GM18907 (cell line): ENCODE results near the gene NPLOC4.
"Not testable (repeated sequence)": the region's sequence is repeated elsewhere in the genome, so short reads cannot be mapped to it uniquely, and the experiment has no call there.

Source experiments
- ATAC-seq: cut with Tn5 transposase; IDR thresholded peaks from one replicate; pipeline ENCODE4 v1.9.1; 2021; ENCODE audit warnings: mild to moderate bottlenecking, moderate library complexity; ENCODE audit not compliant: unreplicated experiment

Gene NPLOC4

DNA sequence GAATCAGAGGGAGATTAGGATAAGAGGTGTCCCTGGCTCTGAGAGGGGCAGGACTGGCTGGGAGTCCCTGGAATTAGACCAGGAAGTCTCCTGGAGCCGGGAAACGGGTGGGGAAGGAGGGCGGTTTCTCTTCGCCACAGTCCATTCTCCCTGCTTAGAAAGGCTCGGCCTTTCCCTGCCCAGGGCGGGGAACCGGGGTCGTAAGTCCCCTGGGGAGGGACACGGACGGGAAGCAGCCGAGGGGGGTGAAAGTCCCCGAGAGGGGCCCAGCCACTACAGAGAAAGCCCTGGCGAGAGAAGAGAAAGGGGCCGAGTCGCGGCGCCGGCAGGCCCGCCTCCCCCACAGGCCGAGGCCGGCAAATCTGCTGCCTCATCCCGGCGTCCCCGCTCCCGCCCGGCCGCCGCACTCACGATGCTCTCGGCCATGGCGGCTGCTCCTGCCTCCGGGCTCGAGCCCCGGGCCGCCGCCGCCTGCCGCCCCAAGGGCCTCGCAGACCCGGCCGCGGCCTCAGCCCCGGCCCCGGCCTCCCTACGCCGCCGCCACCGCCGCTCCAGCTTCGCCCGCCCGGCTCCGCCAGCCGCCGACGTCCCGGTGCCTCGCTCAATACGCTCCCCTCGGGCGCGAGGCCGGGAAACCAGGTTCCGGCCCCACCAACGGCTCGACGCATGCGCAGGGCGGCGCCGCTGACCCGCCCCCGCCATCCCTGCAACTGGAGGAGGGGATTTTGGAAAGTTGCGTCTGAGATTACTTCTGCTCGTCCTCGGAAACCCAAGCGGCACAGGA is at the start of gene NPLOC4, which contains the start of gene TSPAN10:
Gene NPLOC4, minus strand, starts transcription at position 608 of the 784 bp plus-strand sequence. Its CDS starts 182 bp downstream, at position 426.
Gene TSPAN10, plus strand, starts transcription at position 692 of the 784 bp plus-strand sequence. CDS start 5,217 bp downstream, outside the sequence.
- peak; percentile 83 for ATAC-seq

- no peak for ATAC-seq
These were observed 49.7 kb upstream of the NPLOC4 start for GRCh38 chr17:81686614-81687013.

DNA sequence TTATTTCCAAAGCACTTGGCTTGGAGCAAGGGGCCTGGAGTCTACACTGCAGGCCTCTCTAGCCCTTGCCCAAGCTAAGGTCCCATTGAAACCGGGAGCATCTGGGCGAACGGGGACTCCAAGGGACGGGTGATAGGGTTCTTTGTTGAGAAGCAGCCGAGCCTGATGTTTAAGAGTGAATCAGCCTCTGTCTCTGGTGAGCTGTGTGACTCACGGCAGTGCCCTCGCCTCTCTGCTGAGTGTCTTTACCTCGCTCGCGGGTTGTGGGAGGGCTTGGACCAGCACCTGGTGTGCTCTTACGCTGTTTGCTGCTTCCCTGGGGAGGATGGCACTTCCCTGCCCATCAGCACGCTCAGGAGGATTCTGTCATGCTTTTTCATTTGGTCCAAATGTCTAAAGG is 48.2 kb upstream of the NPLOC4 start:
- ATAC-seq: no peak

DNA sequence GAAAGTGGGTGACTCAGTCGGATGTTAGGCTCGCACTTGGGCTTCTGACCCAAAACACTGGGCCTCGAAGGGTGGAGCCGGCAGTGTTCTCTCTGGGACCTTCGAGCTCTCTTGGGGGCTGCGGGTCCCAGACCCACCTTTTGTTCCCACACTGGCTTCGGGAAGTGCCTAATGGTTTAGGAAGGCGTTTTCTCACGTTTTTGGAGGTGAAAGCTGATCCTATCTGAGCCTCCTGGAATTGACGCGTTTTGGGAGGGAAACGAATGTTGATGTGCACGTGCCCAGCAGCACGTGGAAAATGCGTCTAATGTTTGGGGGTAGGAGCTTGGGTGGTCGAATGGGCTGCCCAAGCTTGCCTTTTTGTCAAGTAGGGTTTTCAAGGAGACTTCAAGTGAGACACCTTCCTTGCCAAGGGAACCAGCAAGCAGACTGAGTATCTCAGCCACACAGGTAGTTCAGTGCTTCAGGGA is 47.6 kb upstream of the NPLOC4 start:
- ATAC-seq: no peak

GRCh38 chr17:81683584-81684441 is 46.9 kb upstream of the NPLOC4 start, which contains the start of the genes ARL16 and HGS:
ARL16 (minus strand) TSS chr17:81683797; CDS start chr17:81683753, 44 bp downstream.
HGS (plus strand) TSS chr17:81684011; CDS start chr17:81684067, 56 bp downstream.
- ATAC-seq: peak; percentile 85

DNA sequence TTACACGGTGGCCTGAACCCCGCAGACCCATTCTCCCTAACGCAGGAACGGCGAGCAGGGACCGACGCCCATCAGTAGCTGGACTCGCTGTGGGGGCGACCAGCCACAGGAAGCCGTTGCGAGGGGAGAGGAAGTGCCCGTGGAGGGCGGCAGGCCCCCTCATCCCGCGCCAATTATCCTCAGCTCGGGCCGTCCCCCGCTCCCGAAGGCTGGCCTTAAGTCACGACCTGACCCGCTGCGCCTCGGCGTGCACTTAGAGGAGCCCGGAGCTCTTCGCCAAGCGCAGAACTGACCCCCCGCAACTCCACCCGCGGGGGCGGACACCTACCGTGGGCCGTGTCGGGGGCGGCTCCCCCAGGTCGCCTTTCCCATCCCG is 46.3 kb upstream of the NPLOC4 start:
- no peak for ATAC-seq

DNA sequence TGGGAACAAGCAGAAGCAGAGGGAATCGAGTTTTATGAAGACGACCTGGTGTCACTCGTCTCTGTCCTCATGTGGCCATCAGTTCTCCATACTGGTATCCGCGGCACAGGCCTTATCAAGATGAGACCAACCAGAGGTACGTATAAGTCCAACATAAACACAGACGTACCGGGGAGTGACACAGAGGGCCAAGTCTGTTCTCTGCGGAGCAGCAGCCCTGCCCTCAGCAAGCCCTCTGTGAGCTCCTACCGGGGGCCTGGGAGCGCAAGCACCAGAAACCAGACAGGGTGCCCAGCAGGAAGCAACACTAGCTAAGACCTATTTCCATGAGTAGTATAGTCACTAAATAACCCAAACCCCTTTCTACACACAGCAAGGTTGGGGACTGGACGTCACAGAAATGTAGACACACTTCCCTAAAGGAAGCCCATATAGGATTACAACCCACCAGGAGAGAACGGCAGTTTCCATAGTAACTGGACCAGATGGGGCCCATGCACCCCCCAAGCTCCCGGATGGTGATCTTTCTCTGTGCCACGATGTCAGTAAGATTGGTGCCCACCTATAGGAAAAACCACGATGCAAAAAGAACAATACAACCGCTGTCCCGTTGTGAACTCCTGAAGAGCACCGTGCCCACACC is 45.8 kb upstream of the NPLOC4 start:
- no peak for ATAC-seq

DNA sequence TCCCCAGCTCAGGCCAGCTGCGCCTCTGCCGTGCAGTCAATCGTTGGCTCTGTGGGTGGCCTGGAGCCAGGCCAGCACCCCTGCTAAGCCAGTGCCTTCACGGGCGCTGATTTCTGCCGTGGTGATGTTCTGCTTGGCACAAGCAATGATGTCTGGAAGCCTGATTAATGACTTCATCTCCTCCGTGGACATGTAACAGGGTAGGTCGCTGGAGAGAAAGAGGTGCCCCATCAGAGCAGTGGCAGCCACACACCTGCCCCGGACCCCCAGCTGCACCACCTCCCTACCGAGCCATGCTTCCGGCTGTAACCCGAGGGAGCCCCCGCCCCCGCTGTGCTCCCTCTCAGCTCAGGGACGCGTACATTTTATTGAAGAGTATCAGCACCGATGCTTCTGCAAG is 44.8 kb upstream of the NPLOC4 start:
- ATAC-seq: no peak

DNA sequence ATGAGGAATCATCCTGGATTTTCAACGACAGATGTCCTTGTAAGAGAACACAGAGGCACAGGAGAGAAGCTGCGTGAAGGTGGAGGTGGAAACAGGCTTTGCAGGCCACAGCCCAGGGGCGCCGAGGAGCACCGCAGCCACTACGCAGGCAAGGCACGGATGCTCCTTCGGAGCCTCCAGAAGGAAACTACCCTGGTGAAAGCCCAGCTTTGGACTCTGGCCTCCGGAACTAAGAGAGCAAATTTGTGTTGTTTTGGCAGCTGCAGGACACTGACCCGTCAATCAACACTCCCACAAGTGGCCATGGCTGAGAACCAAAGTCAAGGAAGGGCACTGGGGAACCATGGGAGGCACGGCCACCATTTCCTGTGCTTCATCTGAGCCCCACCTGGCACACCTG is 43.2 kb upstream of the NPLOC4 start:
- ATAC-seq: no peak

GRCh38 chr17:81676906-81677305 is 40.0 kb upstream of the NPLOC4 start:
- no peak for ATAC-seq

DNA sequence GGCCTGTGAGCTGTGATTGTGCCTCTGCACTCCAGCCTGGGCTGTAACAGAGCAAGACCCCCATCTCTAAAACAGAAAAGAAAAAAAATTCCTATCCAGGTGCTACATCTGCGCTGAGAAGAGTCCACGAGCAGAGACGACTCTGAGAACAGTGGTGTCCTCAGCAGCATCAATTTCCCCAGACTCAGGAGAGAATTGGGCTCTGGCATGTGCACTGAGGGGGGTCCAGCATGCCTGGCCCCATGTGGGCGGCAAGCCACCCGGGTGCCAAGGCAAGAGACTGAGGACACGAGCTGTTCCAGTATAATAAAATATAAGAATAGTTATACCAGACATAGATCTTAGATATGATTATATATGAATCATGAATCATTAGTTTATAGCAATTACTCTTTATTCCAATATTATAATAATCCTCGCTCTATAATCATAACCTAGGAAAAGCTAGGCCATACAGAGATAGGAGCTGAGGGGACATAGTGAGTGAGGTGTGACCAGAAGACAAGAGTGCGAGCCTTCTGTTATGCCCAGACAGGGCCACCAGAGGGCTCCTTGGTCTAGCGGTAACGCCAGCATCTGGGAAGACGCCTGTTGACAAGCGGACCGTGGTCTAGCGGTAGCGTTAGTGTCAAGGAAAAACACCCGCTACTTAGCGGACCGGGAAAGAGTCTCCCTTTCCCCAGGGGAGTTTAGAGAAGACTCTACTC is 38.8 kb upstream of the NPLOC4 start:
- not testable (repeated sequence) for ATAC-seq

GRCh38 chr17:81673561-81674258 is 36.8 kb upstream of the NPLOC4 start:
- no peak for ATAC-seq

DNA sequence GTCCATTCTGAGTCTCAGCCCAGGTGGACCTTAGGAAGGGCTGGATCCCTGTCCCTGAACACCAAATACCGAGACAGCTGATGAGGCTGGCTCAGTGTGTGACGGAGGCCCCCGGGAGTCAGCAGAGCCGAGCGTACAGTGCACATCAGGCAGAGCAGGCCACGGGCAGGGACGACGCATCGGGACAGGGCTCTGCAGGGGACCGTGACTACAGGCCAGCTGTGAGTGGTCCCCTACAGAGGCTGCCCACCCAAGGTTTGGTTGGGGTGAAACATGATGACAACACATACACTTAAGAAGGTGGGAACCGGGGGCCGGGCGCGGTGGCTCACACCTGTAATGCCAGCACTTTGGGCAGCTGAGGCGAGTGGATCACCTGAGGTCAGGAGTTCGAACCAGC is 36.0 kb upstream of the NPLOC4 start:
- no peak for ATAC-seq

GRCh38 chr17:81672504-81672903 is 35.6 kb upstream of the NPLOC4 start:
- ATAC-seq: no peak

DNA sequence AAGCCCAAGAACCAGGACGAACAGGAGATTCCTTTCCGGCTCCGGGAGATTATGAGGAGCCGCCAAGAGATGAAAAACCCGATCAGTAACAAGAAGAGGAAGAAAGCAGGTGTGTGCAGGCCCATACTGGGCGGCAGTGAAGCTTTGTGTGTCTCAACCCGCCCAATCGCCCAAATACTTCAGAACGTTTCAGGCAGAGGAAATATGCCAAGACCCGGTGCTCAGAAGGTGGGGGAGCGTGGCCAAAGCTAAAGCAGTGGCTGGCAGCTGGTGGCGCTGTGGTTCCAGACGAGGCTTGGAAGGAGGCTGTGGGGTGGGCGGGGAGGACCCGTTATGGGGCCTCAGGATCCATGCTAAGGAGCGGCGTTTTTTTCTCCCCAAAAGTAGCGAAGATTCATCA is 30.8 kb upstream of the NPLOC4 start:
- ATAC-seq: no peak

DNA sequence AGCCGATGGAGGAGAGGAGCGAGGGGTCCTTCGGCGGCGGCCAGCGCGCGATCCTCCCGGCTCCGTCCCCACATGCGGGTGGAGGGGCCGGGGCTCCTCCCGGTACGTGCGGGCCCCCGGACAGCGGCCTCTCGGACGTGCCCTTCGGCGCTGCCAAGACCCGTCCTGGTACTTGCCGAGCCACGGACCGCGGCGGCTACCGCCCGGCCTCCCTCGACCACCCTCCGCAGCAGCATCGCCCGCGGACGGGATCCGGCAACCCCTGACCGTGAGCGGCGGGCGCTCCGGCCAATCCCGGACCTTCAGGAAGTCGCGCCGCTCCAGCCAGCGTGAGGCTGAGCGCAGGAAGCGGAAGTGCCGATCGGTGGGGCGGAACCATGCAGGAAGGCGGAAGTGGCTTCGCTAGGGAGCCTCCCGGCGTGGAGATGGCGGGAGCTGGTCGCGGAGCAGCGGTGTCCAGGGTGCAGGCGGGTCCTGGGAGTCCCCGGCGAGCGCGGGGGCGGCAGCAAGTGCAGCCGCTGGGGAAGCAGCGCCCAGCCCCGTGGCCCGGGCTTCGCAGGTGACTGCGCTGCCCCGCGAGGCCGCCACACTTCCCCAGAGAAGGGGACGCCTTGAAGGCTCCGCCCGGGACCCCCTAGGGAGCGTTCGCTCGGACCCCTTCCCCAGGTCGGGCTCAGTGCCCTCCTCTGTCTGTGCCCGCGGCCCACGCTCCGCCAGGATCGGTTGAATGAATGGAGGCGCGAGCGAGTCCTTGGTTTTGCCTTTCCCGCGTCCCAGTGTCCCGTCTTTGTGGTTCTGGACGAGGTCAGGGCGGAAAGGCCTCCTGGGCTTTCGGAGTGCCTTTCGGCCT is 29.7 kb upstream of the NPLOC4 start, which contains the start of the genes CCDC137 and OXLD1:
Gene CCDC137, plus strand, starts transcription at position 396 of the 850 bp plus-strand sequence. Its CDS starts 30 bp downstream, at position 426.
Gene OXLD1, minus strand, starts transcription at position 264 of the 850 bp plus-strand sequence. Its CDS starts 28 bp downstream, at position 236.
- ATAC-seq: peak; percentile 90

- no peak for ATAC-seq
These were observed 29.1 kb upstream of the NPLOC4 start for GRCh38 chr17:81666092-81666341.

DNA sequence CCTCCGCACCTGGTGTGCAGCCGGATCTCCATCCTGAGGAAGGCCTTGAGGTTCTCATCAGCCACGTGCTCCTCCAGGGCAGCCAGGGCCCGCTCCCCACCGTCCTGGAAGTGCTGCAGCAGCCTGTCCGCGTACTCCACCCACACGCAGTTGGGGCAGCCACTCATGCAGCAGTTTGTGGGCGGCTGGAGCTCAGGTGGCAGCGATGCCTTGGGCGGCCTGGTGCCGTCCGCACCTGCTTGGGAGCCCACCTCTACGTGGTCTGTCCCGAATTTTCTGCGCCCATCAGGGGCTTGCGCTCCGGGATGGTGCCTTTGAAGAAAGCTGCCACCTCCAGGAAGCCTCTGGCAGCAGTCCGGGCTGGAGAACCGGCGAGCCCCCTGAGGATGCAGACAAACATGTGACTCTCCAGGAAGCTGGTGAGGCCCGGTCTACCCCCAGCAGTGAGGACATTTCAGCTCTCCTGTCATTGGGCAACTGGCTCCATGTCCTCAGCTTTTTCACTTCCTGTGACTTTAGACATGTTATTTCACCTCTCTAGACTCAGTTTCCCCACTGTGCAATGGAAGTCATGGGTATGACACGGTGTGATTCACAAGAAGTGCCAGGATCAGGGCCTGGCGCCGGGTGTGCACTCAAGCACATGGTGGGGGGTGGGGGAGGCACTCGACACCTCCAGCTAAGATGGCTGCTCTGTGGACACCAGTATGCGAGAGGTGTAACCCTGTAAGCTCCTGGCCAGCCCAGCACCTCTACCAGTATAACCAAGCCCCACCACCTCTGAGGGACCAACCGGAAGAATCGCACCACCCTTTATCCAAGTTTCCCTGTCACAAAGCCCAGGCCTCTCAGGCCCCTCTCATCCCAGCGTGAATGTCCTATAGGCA is 28.5 kb upstream of the NPLOC4 start:
- ATAC-seq: peak; percentile 9
